Measurements from ENCODE around the gene NR3C2. TPM values are rescaled to one million over a fixed set of nuclear protein-coding genes. Genes with fewer than 3 reads are reported as not detected.

The NR3C2 gene
- total and polyA plus RNA-seq, 2 of the 4 experiments (the other 2 are of a cell fraction), result 1.1 to 2.3 TPM

DNA sequence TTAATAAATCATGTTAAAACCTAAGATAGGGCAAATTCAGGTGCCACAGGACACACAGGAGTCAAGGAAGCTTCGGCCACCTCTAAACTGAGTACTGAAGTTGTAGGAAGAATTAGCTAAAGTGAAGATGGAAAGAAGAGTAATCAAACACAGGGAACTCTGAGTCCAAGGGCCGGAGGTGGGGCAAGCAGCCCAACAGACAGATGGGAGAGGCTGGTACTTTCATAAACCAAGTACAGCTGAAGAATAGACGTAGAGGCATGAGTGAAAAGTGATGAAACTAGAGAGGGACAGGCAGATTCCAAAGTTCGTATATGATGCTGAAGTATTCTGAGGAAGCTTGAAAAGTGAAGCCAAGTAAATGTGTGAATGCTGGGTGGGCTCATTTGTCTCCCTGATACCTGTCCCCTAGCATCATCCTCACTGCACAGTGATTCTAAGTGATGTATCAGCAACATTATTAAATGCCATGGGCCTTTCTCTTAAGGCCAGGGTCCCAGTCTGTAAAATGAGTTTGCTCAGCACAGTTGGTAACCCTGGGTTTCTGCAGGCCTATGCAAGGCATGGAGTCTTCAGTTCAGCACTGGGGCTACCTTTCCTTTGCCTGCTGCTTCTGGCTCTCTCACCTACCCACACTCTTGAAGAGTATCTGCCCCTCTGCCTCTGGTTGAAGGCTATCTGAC, 203.3 kb downstream of the NR3C2 start:
- H3K27ac ChIP-seq (ENCODE audit: insufficient read depth, low read length), result no peak overlapping the region
- H3K18ac ChIP-seq (ENCODE audit: low read depth, low read length), result no peak overlapping the region
- H3K9ac ChIP-seq (ENCODE audit: low read depth, low read length), result no peak overlapping the region
- no peak overlapping the region for H3K4me2 ChIP-seq (ENCODE audit: low read depth, low read length)
- no peaks in the 10 kb centered on the region for H3K9me3 ChIP-seq (ENCODE audit: control insufficient read depth, insufficient read depth, low read length)
- no peaks in the 10 kb centered on the region for H3K79me1 ChIP-seq (ENCODE audit: low read depth in 1 of 2, low read length in 2 of 2)
- no peak overlapping the region for H3K14ac ChIP-seq (replicated peaks; ENCODE audit: low read depth, low read length)
- H2AFZ ChIP-seq (replicated peaks; ENCODE audit: low read length, poor library complexity), result no peak overlapping the region
- H2AK5ac ChIP-seq (ENCODE audit: low read depth, low read length), result no peak overlapping the region
- no peak for TF ChIP-seq NFE2L2 (IDR thresholded peaks at IDR 0.05; ENCODE audit: low read depth, low read length)
- no peak for TF ChIP-seq RAD21 (IDR thresholded peaks at IDR 0.05; ENCODE audit: low read length)
- no peak overlapping the region for H4K91ac ChIP-seq (ENCODE audit: insufficient read depth, low read depth, low read length)
- H3K4me3 ChIP-seq (ENCODE audit: insufficient read depth, low read depth, low read length), result no peak overlapping the region
- no peak overlapping the region for H2BK20ac ChIP-seq (ENCODE audit: low read depth, low read length)
- intact Hi-C loops (cut with micrococcal nuclease) (no loop called here), in situ Hi-C loops (cut with MboI; ENCODE audit: low sequenced_read_pairs) (no loop called here), dilution Hi-C loops (cut with HindIII; ENCODE audit: low sequenced_read_pairs, unreplicated experiment) (no loop called here)
- H3K56ac ChIP-seq (ENCODE audit: extremely low read depth, insufficient read depth, low read length), result no peak overlapping the region
- BruUV-seq (replicated peaks), result no TSS peak
- H4K5ac ChIP-seq (ENCODE audit: low read depth, low read length), result no peak overlapping the region
- CTCF ChIA-PET, result no interaction called here
- H3K9me1 ChIP-seq (ENCODE audit: insufficient read depth, low read length), result no peaks in the 10 kb centered on the region
- H4K20me1 ChIP-seq (ENCODE audit: insufficient read depth, low read length), result no peaks in the 10 kb centered on the region
- H3K23ac ChIP-seq (ENCODE audit: low read depth, low read length), result no peak overlapping the region
- H3K4ac ChIP-seq (ENCODE audit: low read depth, low read length), result no peak overlapping the region
- WGBS, 2 experiments (ENCODE audit: extremely low coverage in 2 of 2, insufficient read length in 1 of 2), result 57% methylated on average over 2 of the region's 4 CpGs; no CpG with 5 or more reads in 1 of the 2 experiments
- POLR2A ChIA-PET (ENCODE audit: unreplicated experiment), result no interaction called here
- no peaks in the 10 kb centered on the region for H3K36me3 ChIP-seq (ENCODE audit: control insufficient read depth, insufficient read depth, low read length)
- H2BK5ac ChIP-seq (ENCODE audit: low read depth, low read length, poor library complexity, severe bottlenecking), result no peak overlapping the region
- no peaks in the 10 kb centered on the region for H3K27me3 ChIP-seq (ENCODE audit: control insufficient read depth, insufficient read depth, low read length)
- H2AK9ac ChIP-seq (replicated peaks; ENCODE audit: low read depth, low read length, poor library complexity), result no peak overlapping the region
- no peak overlapping the region for H2BK15ac ChIP-seq (ENCODE audit: low read depth, low read length)
- DNase-seq, result no peak
- H4K8ac ChIP-seq (ENCODE audit: low read depth in 2 of 2, low read length in 2 of 2), result no peak overlapping the region
- ATAC-seq (ENCODE audit: low read depth), result no peak
- H3K4me1 ChIP-seq (ENCODE audit: control insufficient read depth, insufficient read depth, low read length), result no peaks in the 10 kb centered on the region
- no peak overlapping the region for H2BK120ac ChIP-seq (ENCODE audit: low read depth, low read length)

All from IMR-90 (cell line).